HEK293 (cell line): Measurements from ENCODE around the gene IQSEC1.

ENCODE experiments used
- CTCF ChIA-PET: fragments of 350-600 bp; formaldehyde crosslinking; extraction: SDS; loops from one replicate; lab custom pipeline; 2021; ENCODE audit warnings: antibody characterized with exemption; lab: Yijun Ruan, JAX
- POLR2A ChIA-PET: fragments of 300-600 bp; formaldehyde crosslinking; extraction: SDS; loops from one replicate; lab custom pipeline; 2020; ENCODE audit warnings: antibody characterized with exemption, inconsistent platforms; lab: Yijun Ruan, JAX
- H3K27ac ChIP-seq: fragments of 200-500 bp; sonication (Bioruptor generic); 2 replicates; pipeline ENCODE4 v1.5.1; 2014; ENCODE audit warnings: low read depth, low read length, control low read depth, inconsistent platforms; ENCODE audit errors: extremely low read depth
- H3K36me3 ChIP-seq, 2 experiments: fragments of 200-500 bp in 1 of 2; sonication (Bioruptor generic) in 1 of 2; 1 replicate in 1 of 2; 2 replicates in 1 of 2; pipeline ENCODE4 v1.5.1; 2014 to 2017; ENCODE audit warnings: inconsistent platforms in 2 of 2, low read length in 2 of 2; ENCODE audit not compliant: control insufficient read depth in 2 of 2, insufficient read depth in 1 of 2
- H3K4me1 ChIP-seq: fragments of 200-500 bp; sonication (Bioruptor generic); 2 replicates; pipeline ENCODE4 v1.5.1; 2014; ENCODE audit warnings: mild to moderate bottlenecking, low read length, inconsistent platforms; ENCODE audit not compliant: control insufficient read depth, insufficient read depth
- H3K4me3 ChIP-seq: 2 replicates; pipeline ENCODE4 v1.5.1; 2011; ENCODE audit warnings: low read depth, mild to moderate bottlenecking, control low read depth, low read length, moderate library complexity
- H3K9me3 ChIP-seq: fragments of 200-500 bp; sonication (Bioruptor generic); 2 replicates; pipeline ENCODE4 v1.5.1; 2014; ENCODE audit warnings: low read depth, low read length, inconsistent platforms; ENCODE audit not compliant: control insufficient read depth, insufficient read depth
- GLI2 ChIP-seq: fragments of 450-650 bp; formaldehyde crosslinking; IDR thresholded peaks from 2 replicates; pipeline ENCODE4; 2017; ENCODE audit warnings: missing biosample characterization, missing genetic modification characterization, low read depth, borderline replicate concordance
- GLIS1 ChIP-seq: fragments of 450-650 bp; formaldehyde crosslinking; IDR thresholded peaks from 2 replicates; pipeline ENCODE4 v1.5.1; 2016; ENCODE audit warnings: missing biosample characterization, missing genetic modification characterization
- GLIS2 ChIP-seq: fragments of 450-650 bp; formaldehyde crosslinking; IDR thresholded peaks from 2 replicates; pipeline ENCODE4 v1.5.1; 2016; ENCODE audit warnings: missing biosample characterization, missing genetic modification characterization
- KLF1 ChIP-seq: fragments of 450-650 bp; formaldehyde crosslinking; IDR thresholded peaks from 2 replicates; pipeline ENCODE4 v1.5.1; 2016; ENCODE audit warnings: missing biosample characterization, missing genetic modification characterization
- REST ChIP-seq: fragments of 450-650 bp; formaldehyde crosslinking; IDR thresholded peaks from 2 replicates; pipeline ENCODE4 v1.5.1; 2016; ENCODE audit warnings: missing biosample characterization, missing genetic modification characterization
- SCRT1 ChIP-seq: fragments of 450-650 bp; formaldehyde crosslinking; IDR thresholded peaks from 2 replicates; pipeline ENCODE4 v1.5.1; 2016; ENCODE audit warnings: missing biosample characterization, missing genetic modification characterization, borderline replicate concordance
- ZBTB8A ChIP-seq: fragments of 450-650 bp; formaldehyde crosslinking; IDR thresholded peaks from 2 replicates; pipeline ENCODE4 v1.5.1; 2016; ENCODE audit warnings: missing biosample characterization, missing genetic modification characterization
- ZIC2 ChIP-seq: fragments of 450-650 bp; formaldehyde crosslinking; IDR thresholded peaks from 2 replicates; pipeline ENCODE4 v1.5.1; 2016; ENCODE audit warnings: missing biosample characterization, missing genetic modification characterization
- ZNF114 ChIP-seq: fragments of 450-650 bp; formaldehyde crosslinking; IDR thresholded peaks from 2 replicates; pipeline ENCODE4 v1.5.0; 2017; ENCODE audit warnings: missing biosample characterization, missing genetic modification characterization
- ZNF16 ChIP-seq: fragments of 450-650 bp; formaldehyde crosslinking; IDR thresholded peaks from 2 replicates; pipeline ENCODE4 v1.5.1; 2016; ENCODE audit warnings: low read depth, missing biosample characterization, missing genetic modification characterization
- ZNF214 ChIP-seq: fragments of 450-650 bp; formaldehyde crosslinking; IDR thresholded peaks from 2 replicates; pipeline ENCODE4 v1.5.1; 2017; ENCODE audit warnings: missing biosample characterization, mild to moderate bottlenecking, missing genetic modification characterization, borderline replicate concordance
- ZNF335 ChIP-seq: fragments of 450-650 bp; formaldehyde crosslinking; conservative IDR thresholded peaks from 2 replicates; pipeline ENCODE4 v1.5.1; 2016; ENCODE audit warnings: missing biosample characterization, missing genetic modification characterization
- ZNF394 ChIP-seq: fragments of 450-650 bp; formaldehyde crosslinking; IDR thresholded peaks from 2 replicates; pipeline ENCODE4 v1.5.1; 2016; ENCODE audit warnings: missing biosample characterization, missing genetic modification characterization, mild to moderate bottlenecking, moderate library complexity, borderline replicate concordance
- ZNF426 ChIP-seq: fragments of 450-650 bp; formaldehyde crosslinking; IDR thresholded peaks from 2 replicates; pipeline ENCODE4 v1.5.1; 2017; ENCODE audit warnings: missing biosample characterization, missing genetic modification characterization, mild to moderate bottlenecking, inconsistent platforms, moderate library complexity
- ZNF521 ChIP-seq: fragments of 450-650 bp; formaldehyde crosslinking; IDR thresholded peaks from 2 replicates; pipeline ENCODE4 v1.5.1; 2017; ENCODE audit warnings: missing biosample characterization, mild to moderate bottlenecking, missing genetic modification characterization
- ZNF645 ChIP-seq: fragments of 450-650 bp; formaldehyde crosslinking; IDR thresholded peaks from 2 replicates; pipeline ENCODE4; 2016; ENCODE audit warnings: missing biosample characterization, missing genetic modification characterization
- TF ChIP-seq, protein P1 (sequence below): fragments of 450-650 bp; formaldehyde crosslinking; IDR thresholded peaks from 2 replicates; pipeline ENCODE4 v1.5.1; 2017; ENCODE audit warnings: missing biosample characterization, missing genetic modification characterization

The IQSEC1 gene

GRCh38 chr3:12922881-12923431 is 150.3 kb downstream of the IQSEC1 start:
- TF ChIP-seq GLIS2 (tag by site-specific recombination) = peak; percentile 34; the same call in 1 of the 2 replicates
- TF ChIP-seq ZNF214 = no peak
- TF ChIP-seq GLIS1 = peak; percentile 81
- TF ChIP-seq ZNF521 = no peak
- peak; percentile 92 for TF ChIP-seq ZIC2 (tag by site-specific recombination)
- Histone ChIP-seq H3K4me1 (no peaks in the 10 kb centered on the region), H3K9me3 (no peaks in the 10 kb centered on the region), H3K4me3 (no peak overlapping the region), H3K36me3 (peaks cover 0 to 74% of the 10 kb centered on the region in 2 experiments; a peak in 2 of 3 replicates), H3K27ac (no peak overlapping the region)
- POLR2A ChIA-PET = no interaction called here
- CTCF ChIA-PET = no interaction called here

GRCh38 chr3:12922306-12922705 is 150.9 kb downstream of the IQSEC1 start:
- H3K36me3 ChIP-seq = peaks cover 0 to 78% of the 10 kb centered on the region in 2 experiments; a peak in 2 of 3 replicates
- no peaks in the 10 kb centered on the region for H3K9me3 ChIP-seq
- no peak overlapping the region for H3K27ac ChIP-seq
- no peak overlapping the region for H3K4me3 ChIP-seq
- POLR2A ChIA-PET = no interaction called here
- 0 out of 2 replicates have a peak, but pooled peaks have one; percentile 24 for TF ChIP-seq ZNF335 (tag by site-specific recombination)
- TF ChIP-seq REST (tag by site-specific recombination) = no peak
- TF ChIP-seq ZIC2 (tag by site-specific recombination) = peak; percentile 45
- TF ChIP-seq ZNF114 = no peak
- no peak for TF ChIP-seq ZNF16
- no peak for TF ChIP-seq KLF1 (tag by site-specific recombination)
- TF ChIP-seq ZBTB8A (tag by site-specific recombination) = 0 out of 2 replicates have a peak, but pooled peaks have one; percentile 32
- TF ChIP-seq, protein P1, sequence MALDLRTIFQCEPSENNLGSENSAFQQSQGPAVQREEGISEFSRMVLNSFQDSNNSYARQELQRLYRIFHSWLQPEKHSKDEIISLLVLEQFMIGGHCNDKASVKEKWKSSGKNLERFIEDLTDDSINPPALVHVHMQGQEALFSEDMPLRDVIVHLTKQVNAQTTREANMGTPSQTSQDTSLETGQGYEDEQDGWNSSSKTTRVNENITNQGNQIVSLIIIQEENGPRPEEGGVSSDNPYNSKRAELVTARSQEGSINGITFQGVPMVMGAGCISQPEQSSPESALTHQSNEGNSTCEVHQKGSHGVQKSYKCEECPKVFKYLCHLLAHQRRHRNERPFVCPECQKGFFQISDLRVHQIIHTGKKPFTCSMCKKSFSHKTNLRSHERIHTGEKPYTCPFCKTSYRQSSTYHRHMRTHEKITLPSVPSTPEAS (tag by site-specific recombination) = no peak
- no peaks in the 10 kb centered on the region for H3K4me1 ChIP-seq
- CTCF ChIA-PET = no interaction called here

- H3K9me3 ChIP-seq = no peaks in the 10 kb centered on the region
- no peak overlapping the region for H3K27ac ChIP-seq
- H3K36me3 ChIP-seq = peaks cover 0 to 81% of the 10 kb centered on the region in 2 experiments; a peak in 2 of 3 replicates
- POLR2A ChIA-PET = no interaction called here
- no peaks in the 10 kb centered on the region for H3K4me1 ChIP-seq
- CTCF ChIA-PET = interaction anchor here (1.0 kb wide), 1 partner anchor 81 kb away, joined by 3 read pairs; the partner anchor contains the start of gene RPL32
- H3K4me3 ChIP-seq = no peak overlapping the region
- no peak for TF ChIP-seq ZNF645 (tag by site-specific recombination)
- no peak for TF ChIP-seq SCRT1 (tag by site-specific recombination)
- no peak for TF ChIP-seq GLI2
- no peak for TF ChIP-seq ZNF426 (tag by site-specific recombination)
- TF ChIP-seq ZNF394 (tag by site-specific recombination) = no peak
Measured at GRCh38 chr3:12921736-12922135, 151.5 kb downstream of the IQSEC1 start.
